GM18907 (cell line): Measurements from ENCODE around the gene C16orf86.
"Not testable (repeated sequence)": the region's sequence is repeated elsewhere in the genome, so short reads cannot be mapped to it uniquely, and the experiment has no call there.

Experiments
- ATAC-seq: cut with Tn5 transposase; IDR thresholded peaks from one replicate; pipeline ENCODE4 v1.9.1; 2021; ENCODE audit warnings: mild to moderate bottlenecking, moderate library complexity; ENCODE audit not compliant: unreplicated experiment

C16orf86 gene

DNA sequence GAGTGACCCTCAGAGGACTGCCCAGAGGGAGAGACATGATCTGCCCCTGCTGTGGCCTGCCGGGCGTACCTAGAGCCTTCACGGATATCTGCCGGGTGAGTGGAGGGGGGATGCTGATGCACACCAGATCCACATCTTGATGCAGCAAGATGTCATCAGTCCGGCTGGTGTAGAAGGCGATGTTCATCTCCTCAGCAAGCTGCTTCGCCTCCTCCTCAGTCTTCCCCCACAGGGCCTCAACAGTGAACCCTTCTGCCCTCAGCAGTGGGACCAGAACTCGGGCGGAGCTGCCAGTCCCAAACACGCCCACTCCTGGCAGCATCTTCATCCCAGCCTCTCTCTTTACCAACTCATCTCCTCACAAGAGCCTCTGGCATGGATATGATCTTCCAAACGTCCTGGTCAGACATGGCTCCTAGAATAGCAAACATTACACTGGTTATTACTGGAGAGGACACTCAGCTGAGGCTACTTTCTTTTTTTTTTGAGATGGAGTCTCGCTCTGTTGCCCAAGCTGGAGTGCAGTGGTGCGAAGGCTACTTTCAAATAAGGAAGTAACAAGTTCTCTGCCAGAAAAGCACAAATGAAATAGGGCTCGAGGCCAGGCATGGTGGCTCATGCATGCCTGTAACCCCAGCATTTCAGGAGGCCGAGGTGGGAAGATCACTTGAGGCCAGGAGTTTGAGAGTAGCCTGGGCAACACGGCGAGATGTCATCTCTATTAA is 18.9 kb downstream of the C16orf86 start:
- ATAC-seq = no peak

DNA sequence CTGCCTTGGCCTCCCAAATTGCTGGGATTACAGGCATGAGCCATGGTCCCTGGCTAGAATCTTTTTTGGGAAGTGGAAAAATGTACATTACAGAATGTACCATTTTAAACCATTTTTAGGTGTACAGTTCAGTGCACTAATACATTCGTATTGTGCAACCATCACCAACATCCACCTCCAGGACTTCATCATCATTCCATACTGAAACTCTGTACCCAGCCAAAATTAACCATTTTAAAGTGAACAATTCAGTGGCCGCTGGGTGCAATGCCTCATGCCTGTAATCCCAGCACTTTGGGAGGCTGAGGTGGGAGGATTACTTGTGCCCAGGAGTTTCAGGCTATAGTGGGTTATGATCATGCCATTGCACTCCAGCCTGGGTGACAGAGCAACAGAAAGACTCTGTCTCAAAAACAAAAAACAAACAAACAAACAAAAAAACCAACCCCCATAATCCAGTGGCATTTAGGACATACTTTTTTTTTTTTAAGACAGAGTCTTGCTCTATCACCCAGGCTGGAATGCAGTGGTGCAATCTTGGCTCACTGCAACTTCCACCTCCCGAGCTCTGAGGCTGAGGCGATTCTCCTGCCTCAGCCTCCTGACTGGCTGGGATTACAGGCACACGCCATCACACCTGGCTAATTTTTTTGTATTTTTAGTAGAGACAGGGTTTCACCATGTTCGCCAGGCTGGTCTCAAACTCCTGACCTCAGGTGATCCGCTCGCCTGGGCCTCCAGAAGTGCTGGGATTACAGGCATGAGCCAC is 27.1 kb downstream of the C16orf86 start:
- not testable (repeated sequence) for ATAC-seq

DNA sequence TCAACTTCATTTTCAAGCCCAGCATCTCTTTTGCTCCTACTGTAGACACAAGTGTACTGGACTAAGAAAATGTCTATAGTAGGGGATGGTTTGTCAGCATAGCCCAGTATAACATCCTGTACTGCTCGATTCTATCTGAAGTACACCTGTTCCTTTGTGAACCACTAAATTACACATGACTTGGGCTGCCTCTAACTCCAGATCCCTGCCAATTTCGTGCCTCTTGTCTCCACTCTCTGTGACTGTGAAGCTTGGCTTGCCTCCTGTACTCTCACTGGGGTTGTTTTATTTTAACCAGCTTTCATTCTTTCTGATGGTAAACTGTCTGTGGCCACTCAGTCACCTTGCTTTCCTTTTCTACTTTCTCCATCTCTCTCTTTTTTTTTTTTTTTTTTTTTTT is 28.0 kb downstream of the C16orf86 start:
- no peak for ATAC-seq

DNA sequence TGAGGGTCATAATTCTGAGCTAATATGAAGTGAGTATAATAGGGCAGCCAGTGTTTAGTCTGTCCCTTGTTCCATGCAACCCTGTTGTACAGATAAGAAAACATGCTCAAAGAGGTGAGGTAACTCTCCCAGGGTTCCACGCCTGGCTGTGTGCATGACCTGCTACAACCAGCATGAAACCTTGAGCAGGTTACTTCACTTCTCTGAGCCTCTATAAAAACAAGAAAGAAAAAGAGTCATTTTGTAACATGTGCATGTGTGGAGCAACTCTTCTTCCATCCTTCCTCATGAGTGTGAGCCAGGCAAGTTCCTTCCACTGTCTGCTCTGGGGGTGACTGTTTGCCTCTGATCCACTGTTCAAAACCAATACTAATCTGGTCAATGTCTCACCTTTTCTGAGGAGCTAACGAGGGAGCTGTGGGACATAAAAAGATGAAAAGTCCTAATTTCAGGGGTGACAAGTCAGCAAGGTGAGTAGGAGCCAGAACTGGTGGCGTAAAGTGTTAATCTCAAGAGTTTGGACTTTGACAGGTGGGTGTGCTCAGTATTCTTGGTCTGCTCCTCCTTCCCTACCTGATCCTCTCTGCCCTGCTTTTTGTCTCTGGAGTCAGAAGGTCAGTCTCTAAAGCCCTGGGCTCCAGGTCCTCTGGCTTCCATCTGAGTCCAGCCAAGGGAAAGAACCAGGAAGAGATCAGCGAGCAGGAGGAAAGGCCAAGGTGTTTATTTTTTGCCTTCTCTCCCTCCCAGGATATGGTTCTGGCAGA is 31.0 kb downstream of the C16orf86 start:
- no peak for ATAC-seq

DNA sequence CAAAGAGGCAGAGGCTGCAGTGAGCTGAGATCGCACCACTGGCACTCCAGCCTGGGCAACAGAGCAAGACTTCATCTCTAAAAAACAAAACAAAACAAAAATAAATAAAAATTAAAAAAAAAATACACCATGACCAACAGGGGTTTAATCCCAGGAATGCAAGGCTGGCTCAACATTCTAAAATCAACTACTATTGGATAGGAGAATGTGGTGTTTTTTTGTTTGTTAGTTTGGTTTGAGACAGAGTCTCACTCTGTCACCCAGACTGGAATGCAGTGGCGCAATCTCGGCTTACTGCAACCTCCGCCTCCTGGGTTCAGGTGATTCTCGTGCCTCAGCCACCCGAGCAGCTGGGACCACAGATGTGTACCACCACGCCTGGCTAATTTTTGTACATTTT is 32.7 kb downstream of the C16orf86 start:
- no peak for ATAC-seq

DNA sequence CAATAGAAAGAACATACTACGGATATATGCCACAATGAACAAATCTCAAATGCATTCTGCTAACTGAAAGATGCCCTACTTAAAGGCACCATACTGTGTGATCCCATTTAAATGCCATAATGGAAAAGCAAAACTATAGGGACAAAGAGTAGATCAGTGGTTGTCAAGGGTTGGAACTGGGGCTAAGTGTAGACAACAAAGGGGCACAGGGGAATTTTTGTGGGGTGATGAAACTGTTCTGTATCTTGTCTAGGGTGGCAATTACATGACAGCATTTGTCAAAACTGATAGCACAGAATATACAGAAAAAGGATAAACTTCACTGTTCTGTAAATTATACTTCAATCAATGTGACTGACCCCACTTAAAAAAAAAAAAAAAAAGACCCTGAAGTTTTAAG is 34.8 kb downstream of the C16orf86 start:
- ATAC-seq = no peak

DNA sequence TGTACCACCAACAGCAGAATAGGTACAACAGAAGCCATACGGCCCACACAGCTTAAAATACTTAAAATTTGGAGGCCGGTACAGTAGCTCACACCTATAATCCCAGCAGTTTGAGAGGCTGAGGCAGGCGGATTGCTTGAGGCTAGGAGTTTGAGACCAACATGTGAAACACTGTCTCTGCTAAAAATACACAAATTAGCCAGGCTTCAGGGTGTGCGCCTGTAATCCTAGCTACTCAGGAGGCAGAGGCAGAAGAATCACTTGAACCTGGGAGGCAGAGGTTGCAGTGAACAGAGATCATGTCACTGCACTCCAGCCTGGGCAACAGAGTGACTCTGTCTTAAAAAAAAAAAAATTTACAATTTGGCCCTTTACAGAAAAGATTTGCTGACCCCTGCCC is 35.5 kb downstream of the C16orf86 start:
- ATAC-seq = no peak

DNA sequence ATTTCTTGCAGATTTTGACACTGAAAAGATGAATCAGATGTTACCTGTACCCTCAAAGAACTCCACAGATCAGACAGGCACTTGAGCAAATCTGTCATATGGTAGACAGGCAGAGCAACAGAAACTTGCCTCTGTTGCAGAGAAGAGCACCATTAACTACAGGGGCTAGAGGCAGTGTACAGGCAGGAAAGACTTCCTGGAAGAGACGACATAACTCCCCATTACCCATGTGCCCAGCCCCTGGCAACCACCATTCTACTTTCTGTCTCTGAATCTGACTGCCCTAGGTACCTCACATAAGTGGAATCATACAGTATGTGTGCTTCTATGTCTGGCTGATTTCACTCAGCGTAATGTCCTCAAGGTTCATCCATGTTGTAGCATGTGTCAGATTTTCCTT is 37.0 kb downstream of the C16orf86 start:
- no peak for ATAC-seq

DNA sequence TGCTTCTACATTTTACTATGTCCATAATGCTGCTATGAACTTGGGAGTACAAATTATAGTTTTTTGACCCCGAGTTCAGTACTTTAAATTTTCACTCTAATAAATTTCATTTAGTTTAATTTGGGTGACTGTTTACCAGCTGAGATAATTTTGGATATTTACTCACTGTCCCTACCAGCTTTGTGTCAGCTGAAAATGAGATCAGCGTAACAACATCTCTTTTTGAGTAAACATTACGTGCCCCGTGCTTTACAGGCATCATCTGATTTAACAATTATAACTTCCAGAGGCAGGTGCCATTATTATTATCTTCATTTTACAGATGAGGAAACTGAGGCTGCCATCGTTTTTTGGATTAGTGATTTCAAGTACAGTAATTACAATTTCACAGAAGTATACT is 37.5 kb downstream of the C16orf86 start:
- no peak for ATAC-seq

DNA sequence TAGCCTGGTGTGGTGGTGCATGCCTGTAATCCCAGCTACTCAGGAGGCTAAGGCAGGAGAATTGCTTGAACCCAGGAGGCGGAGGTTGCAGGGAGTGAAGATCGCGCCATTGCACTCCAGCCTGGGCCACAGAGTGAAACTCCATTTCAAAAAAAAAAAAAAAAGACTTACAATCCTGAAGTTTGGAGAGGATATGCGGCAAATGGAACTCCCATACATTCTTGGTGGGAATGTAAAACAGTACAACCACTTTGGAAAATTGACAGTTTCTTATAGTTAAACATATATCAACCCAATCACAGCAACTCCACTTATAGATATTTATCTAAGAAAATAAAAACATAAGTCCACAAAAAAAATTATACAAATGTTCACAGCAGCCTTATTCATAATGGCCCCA is 40.6 kb downstream of the C16orf86 start:
- ATAC-seq = no peak

DNA sequence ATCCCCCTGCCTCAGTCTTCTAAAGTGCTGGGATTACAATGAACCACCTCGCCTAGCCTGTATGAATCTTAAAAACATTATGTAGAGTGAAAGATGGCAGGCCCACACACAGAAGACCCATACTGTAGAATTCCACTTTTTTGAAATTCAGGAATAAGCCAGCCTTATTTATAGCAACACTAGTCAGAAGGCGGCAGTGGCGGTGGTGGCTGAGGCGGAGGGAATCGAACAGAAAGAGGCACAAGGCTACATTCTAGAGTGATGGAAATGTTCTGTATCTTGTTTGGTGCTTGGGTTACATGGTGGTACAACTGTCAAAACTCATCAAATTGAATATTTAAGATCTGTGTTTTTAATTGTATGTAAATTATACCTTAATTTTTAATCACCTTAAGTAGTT is 41.2 kb downstream of the C16orf86 start:
- no peak for ATAC-seq

DNA sequence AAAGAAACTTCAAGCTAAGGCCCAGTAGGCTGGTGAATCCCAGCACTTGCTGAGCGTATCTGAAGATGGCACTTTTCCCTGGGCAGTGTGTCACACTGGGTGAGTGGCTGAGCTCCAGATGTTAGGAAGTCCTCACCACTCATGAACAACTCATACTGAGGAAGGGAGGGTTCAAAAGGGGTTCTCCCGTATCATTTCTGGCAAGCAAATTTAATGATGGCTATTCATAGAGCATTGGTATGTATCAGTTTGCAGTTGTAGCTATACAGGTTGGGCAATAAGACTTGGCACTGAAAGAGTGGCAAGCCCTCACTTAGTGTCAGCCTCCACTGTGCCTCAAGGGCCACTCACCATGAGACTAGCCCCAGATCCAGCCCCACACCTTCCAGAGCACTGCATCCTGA is 41.8 kb downstream of the C16orf86 start:
- no peak for ATAC-seq

DNA sequence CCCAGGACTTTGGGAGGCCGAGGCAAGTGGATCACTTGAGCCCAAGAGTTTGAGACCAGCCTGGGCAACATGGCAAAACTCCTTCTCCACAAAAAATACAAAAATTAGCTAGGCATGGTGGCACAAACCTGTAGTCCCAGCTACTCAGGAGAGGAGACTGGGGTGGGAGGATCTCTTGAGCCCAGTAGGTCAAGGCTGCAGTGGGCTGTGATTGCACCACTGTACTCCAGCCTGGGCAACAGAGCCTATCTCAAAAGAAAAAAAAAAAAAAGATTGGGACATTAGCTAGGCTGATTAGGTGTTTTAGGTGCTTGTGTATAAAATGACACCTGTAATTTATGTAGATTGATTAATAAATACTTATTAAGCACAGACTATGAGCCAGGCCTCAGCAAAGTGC is 42.4 kb downstream of the C16orf86 start:
- ATAC-seq = no peak

DNA sequence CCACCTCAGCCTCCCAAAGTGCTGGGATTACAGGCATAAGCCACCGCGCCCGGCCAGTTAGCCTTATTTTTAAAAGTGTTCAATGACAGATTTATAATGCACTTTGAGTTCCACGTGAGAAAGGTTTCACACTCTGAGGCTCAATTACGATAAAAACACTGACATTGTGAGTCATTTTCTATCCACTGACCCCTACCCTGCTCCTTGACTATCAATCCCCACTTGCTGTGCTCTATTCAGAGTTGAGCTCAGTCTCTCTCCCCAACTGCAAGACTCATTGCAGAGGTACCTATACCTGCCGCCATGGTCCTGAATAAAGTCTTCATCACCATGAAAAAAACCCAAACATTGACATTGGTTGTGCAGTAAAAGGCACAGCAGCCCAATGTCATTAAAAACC is 44.0 kb downstream of the C16orf86 start:
- ATAC-seq = no peak

DNA sequence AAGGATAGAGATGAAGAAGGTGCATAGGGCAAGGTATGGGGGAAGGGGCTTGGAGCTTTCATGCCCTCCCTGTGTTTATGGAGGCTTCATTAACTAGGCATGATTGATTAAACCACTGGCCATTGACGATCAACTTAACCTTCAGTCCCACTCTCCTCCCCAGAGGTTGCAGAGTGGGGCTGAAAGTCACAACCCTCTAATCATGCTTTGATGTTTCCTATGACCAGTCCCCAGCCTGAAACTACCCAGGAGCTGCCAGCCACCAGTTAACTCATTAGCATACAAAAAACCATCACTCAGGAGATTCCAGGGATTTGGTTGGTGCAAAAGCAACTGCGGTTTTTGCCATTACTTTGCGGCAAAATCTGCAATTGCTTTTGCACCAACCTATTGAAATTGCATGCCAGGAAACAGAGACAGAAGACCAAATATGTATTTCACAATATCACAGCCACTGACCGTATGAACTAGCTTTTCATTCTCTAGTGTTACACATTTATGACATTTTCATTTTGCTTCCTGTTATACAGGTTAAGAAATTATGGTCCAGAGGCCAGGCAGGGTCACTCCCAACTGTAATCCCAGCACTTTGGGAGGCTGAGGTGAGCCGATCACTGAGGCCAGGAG is 47.1 kb downstream of the C16orf86 start:
- no peak for ATAC-seq

DNA sequence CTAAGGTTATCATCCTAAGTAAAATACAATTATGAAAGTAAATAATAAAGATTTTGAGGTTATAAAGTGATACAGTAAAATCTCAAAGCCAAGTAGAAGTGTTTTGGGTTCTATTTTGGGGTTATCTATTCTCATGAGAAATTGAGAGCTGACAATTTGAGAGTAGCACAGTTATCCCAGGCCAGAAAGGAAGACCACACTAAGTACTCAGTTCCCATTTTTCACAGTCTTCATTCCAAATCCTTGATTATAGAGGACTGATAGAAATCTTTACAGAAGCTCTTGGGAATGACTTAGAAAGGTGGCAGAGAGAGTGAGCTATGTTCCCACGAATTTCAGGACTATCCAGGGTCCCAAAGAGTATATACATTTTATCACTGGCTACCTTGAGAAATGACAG is 47.9 kb downstream of the C16orf86 start:
- no peak for ATAC-seq

DNA sequence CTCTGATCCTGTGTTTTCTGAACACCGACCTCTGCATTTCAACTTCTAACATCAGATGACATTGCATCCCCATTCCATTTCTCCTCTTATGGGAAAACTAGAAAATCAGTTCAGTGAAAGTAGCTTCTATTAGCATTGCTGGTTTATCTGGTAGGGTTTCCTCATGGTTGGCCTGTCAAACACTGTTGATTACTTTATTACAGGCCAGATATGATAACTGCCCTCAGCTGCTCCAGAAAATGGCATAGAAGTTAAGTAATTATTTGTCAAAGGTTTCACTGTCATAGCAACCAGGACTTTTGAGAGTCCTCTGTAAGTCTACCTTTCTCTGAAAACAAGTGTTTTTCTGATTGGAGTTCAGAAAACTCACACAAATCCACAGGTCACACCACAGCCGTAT is 49.5 kb downstream of the C16orf86 start:
- no peak for ATAC-seq
